COR-L47 (cell line): ENCODE measurements around the gene NPBWR2.
A peak's percentile ranks its signal among the peaks of the same experiment; 100 is the strongest.
"Not testable (repeated sequence)": the region's sequence is repeated elsewhere in the genome, so short reads cannot be mapped to it uniquely, and the experiment has no call there.

Source experiments
- DNase-seq: peaks from one replicate; lab custom pipeline; 2025; lab: John Stamatoyannopoulos, UW

Gene NPBWR2

DNA sequence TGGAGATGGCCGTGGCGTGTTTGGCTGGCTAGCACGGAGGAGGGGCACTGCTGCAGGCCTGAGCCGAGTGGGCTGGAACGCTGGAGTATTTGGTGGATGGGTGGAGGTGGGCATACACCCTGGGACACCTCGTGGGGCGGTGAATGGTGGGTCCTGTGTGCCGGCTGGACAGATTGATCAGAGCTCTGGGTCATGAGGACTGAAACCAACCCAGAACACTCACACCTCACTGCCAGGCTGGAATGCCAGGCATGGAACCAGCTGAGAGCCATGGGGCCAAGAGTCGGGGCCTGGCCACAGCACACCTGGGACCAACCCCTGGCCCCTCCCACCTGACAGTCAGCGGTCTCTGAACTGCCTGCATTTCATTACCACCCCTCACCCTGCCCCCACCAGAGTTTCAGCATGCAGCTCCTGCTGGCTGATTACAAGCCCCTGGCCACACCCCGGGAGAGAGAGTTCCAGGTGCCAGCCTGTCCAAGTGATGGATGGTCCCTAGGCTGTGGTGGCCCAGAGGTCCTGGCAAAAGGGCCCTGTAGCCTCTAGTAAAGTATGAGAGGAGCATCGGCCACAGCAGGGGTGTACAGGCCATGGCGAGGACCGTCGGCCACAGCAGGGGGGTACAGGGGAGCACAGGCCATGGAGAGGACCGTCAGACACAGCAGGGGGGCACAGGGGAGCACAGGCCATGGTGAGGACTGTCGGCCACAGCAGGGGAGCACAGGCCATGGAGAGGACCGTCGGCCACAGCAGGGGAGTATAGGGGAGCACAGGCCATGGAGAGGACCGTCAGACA is 3.3 kb downstream of the NPBWR2 start:
- no peak for DNase-seq

DNA sequence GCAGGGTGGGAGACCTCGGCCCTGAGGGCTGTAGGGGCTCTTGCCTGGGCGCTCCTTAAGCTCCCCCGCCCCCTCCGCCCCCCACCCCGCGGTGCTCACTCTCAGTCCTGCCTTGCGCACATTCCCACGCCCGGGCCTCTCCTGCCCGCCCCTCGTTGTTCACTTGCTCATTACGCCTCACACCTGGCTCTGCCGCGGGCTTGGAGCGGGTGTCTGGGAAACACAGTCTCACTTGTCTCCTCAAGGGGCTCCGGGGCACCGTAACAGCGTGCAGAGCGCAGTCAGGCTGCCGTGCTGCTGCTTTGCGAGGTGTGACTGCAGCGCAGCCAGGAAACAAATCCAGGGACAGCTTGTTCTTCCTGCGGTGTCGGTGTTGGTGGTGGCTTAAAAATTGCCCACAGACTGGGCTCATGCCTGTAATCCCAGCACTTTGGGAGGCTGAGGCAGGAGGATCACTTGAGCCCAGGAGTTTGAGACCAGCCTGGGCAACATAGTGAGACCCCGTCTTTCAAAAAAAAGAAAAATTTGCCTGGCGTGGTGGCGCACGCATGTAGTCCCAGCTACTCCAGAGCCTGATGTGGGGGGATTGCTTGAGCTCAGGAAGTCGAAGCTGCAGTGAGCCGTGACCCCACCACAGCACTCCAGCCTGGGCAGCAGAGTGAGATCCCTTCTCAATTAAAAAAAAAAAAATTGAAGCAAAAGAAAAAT is 4.6 kb downstream of the NPBWR2 start:
- DNase-seq = peak; percentile 67

GRCh38 chr20:64101731-64102621 is 5.4 kb downstream of the NPBWR2 start:
- DNase-seq = peak; percentile 54

DNA sequence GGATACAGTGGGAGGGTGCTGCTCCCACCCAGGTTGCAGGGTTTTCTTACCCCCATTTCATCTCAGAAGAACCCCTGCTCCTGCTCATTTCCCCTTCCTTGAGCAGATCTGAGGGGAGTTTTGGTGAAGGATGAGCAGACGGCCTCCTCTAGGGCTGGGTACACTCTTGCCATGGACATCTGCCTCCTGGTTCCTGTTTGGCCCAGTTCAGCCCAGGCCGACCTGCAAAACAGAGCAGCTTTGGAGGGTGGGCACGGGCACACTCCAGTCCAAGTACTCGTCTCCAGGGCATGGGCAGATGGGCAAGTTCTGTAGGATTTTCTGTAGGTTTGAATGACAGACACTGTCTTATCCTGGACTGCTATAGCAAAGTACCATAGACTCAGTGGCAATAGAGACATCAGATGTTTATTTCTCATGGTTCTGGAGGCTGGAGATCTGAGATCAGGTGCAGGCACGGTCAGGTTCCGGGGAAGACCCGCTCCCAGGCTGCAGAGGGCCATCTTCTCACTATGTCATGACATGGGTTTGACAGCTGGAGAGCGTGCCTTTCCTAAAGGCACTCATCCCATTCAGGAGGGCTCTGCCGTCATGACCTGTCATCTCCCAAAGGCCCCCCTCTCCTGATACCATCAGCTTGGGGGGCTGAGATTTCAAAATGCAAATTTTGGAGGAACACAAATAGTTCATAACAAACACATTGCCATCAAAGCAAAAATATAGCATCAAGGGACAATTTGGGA is 6.2 kb downstream of the NPBWR2 start:
- no peak for DNase-seq

DNA sequence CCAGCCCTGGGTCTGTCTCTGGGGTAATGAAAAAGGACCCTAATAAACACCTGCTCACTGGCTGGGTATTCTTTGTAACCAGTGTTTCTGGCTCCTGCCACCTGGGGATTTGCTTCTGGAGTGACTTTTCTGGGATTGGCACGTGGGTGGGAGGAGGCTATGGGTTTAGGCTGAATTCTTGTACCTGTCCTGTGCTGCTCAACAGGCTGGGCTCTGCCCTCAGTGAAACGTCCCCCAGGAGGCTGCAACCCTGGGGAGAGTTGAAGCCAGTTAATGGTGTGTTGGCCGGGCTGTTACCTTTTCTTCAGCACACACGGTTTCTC is 6.8 kb downstream of the NPBWR2 start:
- DNase-seq = no peak

DNA sequence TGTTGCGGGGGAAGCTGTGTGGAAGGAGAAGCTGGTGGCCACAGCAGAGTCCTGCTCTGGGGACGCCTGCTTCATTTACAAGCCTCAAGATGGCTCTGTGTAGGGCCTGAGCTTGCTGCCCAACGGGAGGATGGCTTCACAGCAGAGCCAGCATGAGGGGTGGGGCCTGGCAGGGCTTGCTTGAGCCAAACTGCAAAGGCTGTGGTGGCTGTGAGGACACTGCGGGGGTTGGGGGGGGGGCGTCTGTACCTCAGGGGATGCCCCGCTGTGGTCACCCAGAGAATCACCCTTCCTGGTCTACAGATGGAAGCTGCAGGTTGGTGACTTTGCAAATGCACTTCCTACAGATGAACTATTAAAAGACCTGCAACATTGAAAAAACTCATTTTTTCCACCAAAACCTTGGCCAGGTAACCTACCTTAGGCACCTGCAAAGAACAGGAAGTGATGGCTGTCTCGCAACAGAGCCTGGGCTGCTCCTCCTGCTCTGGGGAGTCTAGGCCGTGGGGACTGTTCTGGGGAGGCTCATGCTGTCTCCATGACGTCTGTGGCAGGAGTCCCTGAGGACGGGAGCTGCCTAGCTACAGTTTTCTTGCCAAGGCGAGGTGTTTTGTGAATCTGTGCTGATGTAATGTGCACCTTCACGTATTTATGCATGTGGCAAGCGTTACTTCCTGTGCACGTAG is 7.3 kb downstream of the NPBWR2 start:
- DNase-seq = peak; percentile 47

- peak; percentile 91 for DNase-seq
Observed at GRCh38 chr20:64099086-64099786, 8.1 kb downstream of the NPBWR2 start.

- no peak for DNase-seq
Observed at GRCh38 chr20:64098471-64099013, 8.8 kb downstream of the NPBWR2 start.

DNA sequence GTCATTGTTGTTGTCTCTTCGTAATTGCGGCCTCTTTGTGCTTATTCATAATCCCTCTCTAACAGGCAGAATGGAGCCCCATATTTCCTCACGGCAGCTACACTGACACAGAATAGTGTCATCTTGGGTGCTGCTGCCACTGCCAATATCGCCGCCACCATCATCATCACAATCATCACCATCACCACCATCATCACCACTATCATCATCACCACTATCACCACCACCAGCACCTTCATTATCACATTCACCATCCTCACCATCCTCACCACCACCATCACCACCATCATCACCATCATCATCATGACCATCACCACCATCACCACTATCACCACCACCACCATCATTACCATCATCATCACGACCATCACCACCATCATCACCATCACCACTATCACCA is 10.8 kb downstream of the NPBWR2 start:
- no peak for DNase-seq

- no peak for DNase-seq
Observed at GRCh38 chr20:64095927-64096326, 11.4 kb downstream of the NPBWR2 start.

DNA sequence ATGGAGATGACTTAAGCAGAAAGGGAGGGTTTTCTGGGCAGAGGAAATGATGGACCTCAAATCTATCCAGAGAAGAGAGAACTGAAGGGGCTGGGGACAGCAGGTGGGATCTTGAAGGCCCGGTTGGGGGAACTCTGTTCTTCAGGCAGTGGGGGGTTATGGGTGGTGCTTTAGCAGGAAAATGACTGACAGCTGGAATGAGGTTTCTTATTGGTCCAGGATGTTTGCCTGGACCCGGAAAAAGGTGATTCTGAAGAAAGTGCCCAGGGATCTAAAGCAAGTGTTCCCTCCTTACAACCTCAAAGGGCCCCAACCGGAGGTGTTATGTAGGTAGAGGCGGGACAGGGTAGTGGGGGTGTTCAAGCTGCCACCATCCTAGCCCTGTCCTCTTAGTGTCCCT is 11.9 kb downstream of the NPBWR2 start:
- no peak for DNase-seq

DNA sequence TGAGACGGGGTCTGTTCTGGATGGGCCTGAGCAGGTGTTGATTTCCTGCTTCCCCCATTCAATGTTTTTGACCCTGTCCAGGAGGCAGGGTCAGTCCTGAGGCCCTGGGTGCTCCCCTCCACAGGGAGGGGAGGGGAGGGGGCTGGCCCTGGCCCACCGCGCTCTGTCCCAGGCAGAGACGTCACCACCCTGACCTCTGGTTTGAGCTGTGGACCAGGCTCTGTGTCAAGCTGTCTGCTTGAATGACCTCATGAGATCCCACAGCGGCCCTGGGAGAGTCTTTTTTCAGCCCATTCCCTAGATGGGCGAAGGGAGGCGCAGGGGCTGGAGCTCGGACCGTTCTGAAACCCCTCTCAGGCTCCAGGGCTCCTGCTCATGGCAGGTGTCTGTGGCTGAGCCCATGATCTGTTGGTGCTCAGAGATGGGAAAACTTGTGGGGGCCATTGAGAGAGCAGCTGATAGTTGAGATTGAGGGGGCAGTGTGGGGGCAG is 14.3 kb downstream of the NPBWR2 start:
- no peak for DNase-seq

DNA sequence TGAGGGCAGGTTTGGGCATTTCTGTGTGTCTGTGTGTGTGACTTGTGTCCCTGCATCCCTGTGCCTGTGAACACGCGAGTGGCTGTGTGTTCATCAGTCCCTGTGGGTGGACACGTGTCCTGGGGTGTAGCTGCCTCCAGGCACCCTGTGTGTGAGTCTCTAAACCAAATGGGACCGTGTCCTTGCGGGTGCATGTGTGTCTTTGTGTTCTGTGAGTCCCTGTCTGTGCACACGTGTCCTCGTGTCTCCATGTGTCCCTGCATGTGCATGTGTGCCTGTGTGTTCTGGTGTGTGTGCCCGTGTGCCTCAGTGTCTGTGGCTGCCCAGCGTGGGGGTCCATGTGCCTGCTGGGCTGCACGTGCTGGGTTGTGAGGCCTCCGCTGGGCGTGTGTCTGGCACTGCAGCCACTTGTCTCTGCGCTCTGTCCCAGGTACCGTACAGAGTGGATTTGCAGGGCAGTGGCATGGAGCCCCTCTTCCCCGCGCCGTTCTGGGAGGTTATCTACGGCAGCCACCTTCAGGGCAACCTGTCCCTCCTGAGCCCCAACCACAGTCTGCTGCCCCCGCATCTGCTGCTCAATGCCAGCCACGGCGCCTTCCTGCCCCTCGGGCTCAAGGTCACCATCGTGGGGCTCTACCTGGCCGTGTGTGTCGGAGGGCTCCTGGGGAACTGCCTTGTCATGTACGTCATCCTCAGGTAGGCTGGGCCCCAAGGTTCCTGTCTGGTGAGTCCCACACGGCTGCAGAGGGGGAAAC is 14.9 kb downstream of the NPBWR2 start:
- DNase-seq = no peak

GRCh38 chr20:64091770-64092169 is 15.6 kb downstream of the NPBWR2 start:
- DNase-seq = no peak

DNA sequence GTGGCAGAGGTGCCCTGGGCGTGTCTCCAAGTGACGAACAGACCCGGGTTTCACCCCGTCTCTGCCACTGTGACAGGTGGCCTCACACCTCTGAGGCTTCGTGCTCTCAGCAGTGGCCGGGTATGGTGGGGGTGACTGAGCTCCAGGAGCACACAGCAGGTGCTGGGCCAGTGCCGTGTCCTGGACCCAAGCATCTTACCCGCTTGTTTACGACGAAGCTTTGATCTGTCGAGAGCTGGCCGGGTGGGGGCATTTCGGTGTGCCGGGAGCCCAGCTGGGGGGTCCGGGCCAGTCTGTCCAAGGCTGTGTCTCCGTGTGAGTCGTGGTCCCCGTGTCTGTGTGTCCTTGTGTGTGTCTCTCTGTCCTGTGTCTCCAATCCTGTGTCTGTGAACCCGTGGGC is 16.0 kb downstream of the NPBWR2 start:
- no peak for DNase-seq

GRCh38 chr20:64090165-64090564 is 17.2 kb downstream of the NPBWR2 start:
- DNase-seq = peak; percentile 20

- DNase-seq = not testable (repeated sequence)
Observed at GRCh38 chr20:64088586-64088985, 18.8 kb downstream of the NPBWR2 start.

GRCh38 chr20:64087226-64087825 is 20.0 kb downstream of the NPBWR2 start:
- DNase-seq = not testable (repeated sequence)

- no peak for DNase-seq
Observed at GRCh38 chr20:64086801-64087200, 20.6 kb downstream of the NPBWR2 start.
